DND-41 (cell line): Measurements from ENCODE around the gene LCN2.

Experiments used
- ATAC-seq: fragments of 200-7000 bp; cut with Tn5 transposase; 3 replicates; pipeline ENCODE4 v1.9.1; 2021; ENCODE audit warnings: low read depth; ENCODE audit not compliant: insufficient read depth
- DNase-seq: peaks from one replicate; pipeline ENCODE4 v3.0.0-alpha.2; 2020
- H2AFZ ChIP-seq: 2 replicates; pipeline ENCODE4 v1.6.0; 2012; ENCODE audit warnings: low read depth, low read length
- H3K27ac ChIP-seq: 2 replicates; pipeline ENCODE4 v1.5.1; 2012; ENCODE audit warnings: low read length, inconsistent platforms
- H3K27me3 ChIP-seq: fragments of 200-600 bp; sonication (generic); 2 replicates; pipeline ENCODE4 v1.6.0; 2012; ENCODE audit warnings: low read length, mild to moderate bottlenecking, inconsistent platforms; ENCODE audit not compliant: insufficient read depth, poor library complexity
- H3K36me3 ChIP-seq: 2 replicates; pipeline ENCODE4 v1.5.1; 2012; ENCODE audit warnings: low read length, inconsistent platforms; ENCODE audit not compliant: insufficient read depth
- H3K4me1 ChIP-seq: 2 replicates; pipeline ENCODE4 v1.5.1; 2012; ENCODE audit warnings: mild to moderate bottlenecking, low read length; ENCODE audit not compliant: insufficient read depth
- H3K4me2 ChIP-seq: 2 replicates; pipeline ENCODE4 v1.6.0; 2012; ENCODE audit warnings: mild to moderate bottlenecking, moderate library complexity, low read length, inconsistent platforms; ENCODE audit not compliant: insufficient read depth
- H3K4me3 ChIP-seq, 2 experiments: fragments of 200-600 bp in 1 of 2; shearing (Covaris generic) in 1 of 2; 2 replicates each; pipeline ENCODE4 v1.5.1; 2012 to 2016; ENCODE audit warnings: inconsistent platforms in 2 of 2, low read length in 2 of 2, mild to moderate bottlenecking in 2 of 2, low read depth in 1 of 2, moderate library complexity in 1 of 2
- H3K79me2 ChIP-seq: 2 replicates; pipeline ENCODE4 v1.6.0; 2012; ENCODE audit warnings: low read length, inconsistent platforms; ENCODE audit not compliant: insufficient read depth
- H3K9ac ChIP-seq: 2 replicates; pipeline ENCODE4 v1.6.0; 2012; ENCODE audit warnings: low read depth, mild to moderate bottlenecking, inconsistent platforms, low read length, moderate library complexity
- H3K9me3 ChIP-seq: 2 replicates; pipeline ENCODE4 v1.5.1; 2012; ENCODE audit warnings: low read length, moderate library complexity, mild to moderate bottlenecking, inconsistent platforms; ENCODE audit not compliant: insufficient read depth, severe bottlenecking
- H4K20me1 ChIP-seq: 2 replicates; pipeline ENCODE4 v1.6.0; 2012; ENCODE audit warnings: low read length; ENCODE audit not compliant: insufficient read depth
- CTCF ChIP-seq: IDR thresholded peaks from 2 replicates; pipeline ENCODE4 v1.5.1; 2012; ENCODE audit warnings: borderline replicate concordance, low read length, moderate library complexity, mild to moderate bottlenecking; ENCODE audit not compliant: poor library complexity, severe bottlenecking; ENCODE audit errors: extremely low read depth
- EZH2 ChIP-seq: IDR thresholded peaks from 3 replicates; pipeline ENCODE4 v1.6.1; 2012; ENCODE audit warnings: borderline replicate concordance, low read depth, mild to moderate bottlenecking, moderate library complexity, low read length, inconsistent platforms; ENCODE audit not compliant: severe bottlenecking

LCN2 gene

DNA sequence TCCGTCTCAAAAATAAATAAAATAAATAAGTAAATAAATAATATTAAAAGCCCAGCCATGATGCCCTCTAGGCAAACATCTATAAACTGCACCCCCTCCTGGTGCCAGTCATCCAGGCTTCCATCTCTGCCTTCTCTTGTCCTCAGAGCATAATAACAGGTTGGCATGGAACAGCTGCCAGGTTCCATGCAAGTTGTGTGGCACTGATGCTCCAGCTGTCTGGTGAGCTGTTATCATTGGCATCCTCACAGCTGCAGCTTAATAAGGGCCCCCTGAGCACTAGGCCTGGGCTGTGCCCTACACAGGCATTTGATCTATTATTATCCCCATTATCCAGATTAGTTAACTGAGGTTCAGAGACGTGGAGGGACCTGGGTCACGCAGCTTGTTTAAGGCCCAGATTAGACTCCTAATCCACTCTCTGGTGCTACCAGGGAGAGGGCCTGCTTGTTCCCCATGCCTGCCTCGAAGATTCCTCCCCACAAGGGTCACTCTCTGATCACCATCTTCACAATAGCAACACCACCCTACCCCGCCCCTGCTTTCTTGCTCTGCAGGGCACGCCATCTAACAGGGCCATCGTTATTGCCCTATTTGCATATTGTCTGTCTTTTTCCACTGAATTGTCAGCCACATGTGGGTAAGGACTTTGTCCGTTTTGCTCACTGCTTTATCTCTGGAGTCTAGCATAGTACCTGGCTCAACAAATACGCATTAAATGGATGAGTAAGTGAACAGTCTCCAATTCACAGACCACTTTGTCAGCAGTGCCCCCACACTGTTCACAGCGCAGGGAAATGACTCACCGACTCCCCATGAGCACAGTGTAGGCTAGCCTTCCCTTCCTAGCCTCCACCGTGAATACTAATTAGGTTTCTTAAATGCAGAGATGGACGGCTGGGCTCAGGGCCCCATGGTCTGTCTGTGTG, 52.5 kb downstream of the LCN2 start:
- H3K27ac ChIP-seq, result no peak overlapping the region
- no peak for DNase-seq

DNA sequence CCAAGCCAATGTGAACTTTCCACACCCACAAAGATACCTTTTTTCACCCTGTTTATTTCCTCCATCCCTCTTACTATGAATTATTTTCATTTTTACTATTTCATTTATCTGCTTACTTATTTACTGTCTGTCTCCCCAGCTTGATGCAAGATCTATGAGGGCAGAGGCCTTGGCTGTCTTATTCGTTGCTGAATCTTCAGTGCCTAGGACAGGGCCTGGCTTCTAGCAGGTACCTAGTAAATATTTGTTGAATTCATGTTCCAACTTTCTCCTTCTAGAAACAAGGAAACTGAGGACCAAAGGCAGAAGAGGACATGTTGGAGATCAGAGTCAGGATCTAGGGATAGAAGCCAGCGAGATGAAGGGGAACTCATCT, 53.4 kb downstream of the LCN2 start:
- no peaks in the 10 kb centered on the region for H3K79me2 ChIP-seq
- no peaks in the 10 kb centered on the region for H3K9me3 ChIP-seq
- peaks cover 24% of the 10 kb centered on the region for H3K4me1 ChIP-seq
- TF ChIP-seq EZH2 (no peak), CTCF (no peak)
- H3K36me3 ChIP-seq, result no peaks in the 10 kb centered on the region
- H4K20me1 ChIP-seq, result no peaks in the 10 kb centered on the region; the same call in 1 of the 2 replicates
- H3K27me3 ChIP-seq, result peaks cover 4% of the 10 kb centered on the region
- peak overlapping the region; percentile 57 for H3K9ac ChIP-seq
- DNase-seq, result no peak
- H2AFZ ChIP-seq, result peak overlapping the region; percentile 66
- no peak for ATAC-seq
- peak overlapping the region; percentile 16 for H3K27ac ChIP-seq
- peak overlapping the region; percentile 96 for H3K4me2 ChIP-seq
- H3K4me3 ChIP-seq, result peak overlapping the region in 1 of 2 experiments; percentile 62; a peak in 2 of 4 replicates

More for the DNA sequence above, 52.5 kb downstream of the LCN2 start:
- H3K9ac ChIP-seq, result no peak overlapping the region
- H3K27me3 ChIP-seq, result peaks cover 4% of the 10 kb centered on the region
- peaks cover 24% of the 10 kb centered on the region for H3K4me1 ChIP-seq
- H3K4me3 ChIP-seq, result no peak overlapping the region
- no peaks in the 10 kb centered on the region for H4K20me1 ChIP-seq
- 0 out of 2 replicates have a peak overlapping the region, but pooled peaks have one; percentile 96 for H3K4me2 ChIP-seq
- 0 out of 2 replicates have a peak overlapping the region, but pooled peaks have one; percentile 22 for H2AFZ ChIP-seq
- no peaks in the 10 kb centered on the region for H3K36me3 ChIP-seq
- no peaks in the 10 kb centered on the region for H3K79me2 ChIP-seq
- TF ChIP-seq EZH2 (no peak), CTCF (no peak)
- no peaks in the 10 kb centered on the region for H3K9me3 ChIP-seq
- no peak for ATAC-seq
